NCI-H2107 treated with DMSO at 0.1 percent for 48 hours (cell line): ENCODE measurements around the gene ZNF136.

Experiments
- DNase-seq: peaks from one replicate; lab custom pipeline; 2025; ENCODE audit not compliant: unreplicated experiment; lab: John Stamatoyannopoulos, UW

ZNF136 gene

GRCh38 chr19:12187625-12188024 is 24.7 kb downstream of the ZNF136 start:
- no peak for DNase-seq

DNA sequence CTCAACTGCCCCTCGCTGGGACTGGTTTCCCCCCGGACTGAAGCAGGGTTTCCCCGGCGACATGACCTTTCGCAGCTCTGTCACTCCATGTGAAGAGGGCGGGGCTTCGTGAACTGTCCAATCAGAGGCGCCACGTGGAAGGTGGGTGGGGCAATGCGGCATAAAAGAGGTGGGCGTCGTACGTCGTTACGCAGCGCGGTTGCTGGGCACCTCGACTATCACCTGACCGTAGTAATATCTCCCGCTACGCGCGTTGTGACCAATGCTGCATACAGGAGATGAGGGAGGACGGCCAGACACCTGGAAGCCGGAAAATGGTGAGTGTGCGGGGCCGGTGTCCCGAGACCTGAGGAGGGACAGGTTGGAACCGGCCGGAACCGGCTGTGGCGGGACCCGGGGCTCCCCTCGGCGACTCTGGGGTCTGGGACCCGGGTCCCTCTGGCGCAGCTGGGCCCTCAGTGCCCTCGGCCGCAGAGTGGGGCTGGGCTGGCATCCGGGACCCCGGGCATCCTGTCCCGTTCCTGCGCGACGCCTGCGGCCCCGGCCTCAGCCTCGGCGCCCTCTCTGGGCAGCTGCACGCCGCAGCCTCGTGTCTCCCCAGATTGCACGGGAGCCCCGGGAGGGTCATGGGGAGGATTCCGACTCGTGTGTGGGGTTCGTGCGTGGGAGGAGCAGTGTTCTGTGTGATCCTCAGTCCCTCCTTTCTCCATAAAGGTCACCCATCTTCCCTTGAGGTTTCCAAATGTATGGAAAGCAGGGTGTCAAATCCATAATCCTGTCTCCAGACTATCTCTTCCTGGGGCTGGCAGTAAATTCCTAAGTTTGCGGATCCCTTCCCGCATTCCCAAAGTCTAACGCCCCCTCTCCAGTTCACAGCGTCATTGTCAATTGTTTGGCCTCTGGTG is 32.2 kb downstream of the ZNF136 start:
- no peak for DNase-seq

DNA sequence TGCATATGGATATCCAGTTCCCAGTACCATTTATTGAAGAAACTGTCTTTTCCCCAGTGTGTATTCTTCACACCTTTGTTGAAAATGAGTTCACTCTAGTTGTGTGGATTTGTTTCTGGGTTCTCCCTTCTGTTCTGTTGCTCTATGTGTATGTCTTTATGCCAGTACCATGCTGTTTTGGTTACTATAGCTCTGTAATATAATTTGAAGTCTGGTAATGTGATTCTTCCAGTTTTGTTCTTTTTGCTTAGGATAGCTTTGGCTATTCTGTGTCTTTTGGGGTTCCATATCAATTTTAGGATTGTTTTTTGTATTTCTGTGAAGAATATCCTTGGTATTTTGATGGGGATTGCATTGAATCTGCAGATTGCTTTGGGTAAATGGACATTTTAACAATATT is 35.2 kb downstream of the ZNF136 start:
- DNase-seq, result no peak

DNA sequence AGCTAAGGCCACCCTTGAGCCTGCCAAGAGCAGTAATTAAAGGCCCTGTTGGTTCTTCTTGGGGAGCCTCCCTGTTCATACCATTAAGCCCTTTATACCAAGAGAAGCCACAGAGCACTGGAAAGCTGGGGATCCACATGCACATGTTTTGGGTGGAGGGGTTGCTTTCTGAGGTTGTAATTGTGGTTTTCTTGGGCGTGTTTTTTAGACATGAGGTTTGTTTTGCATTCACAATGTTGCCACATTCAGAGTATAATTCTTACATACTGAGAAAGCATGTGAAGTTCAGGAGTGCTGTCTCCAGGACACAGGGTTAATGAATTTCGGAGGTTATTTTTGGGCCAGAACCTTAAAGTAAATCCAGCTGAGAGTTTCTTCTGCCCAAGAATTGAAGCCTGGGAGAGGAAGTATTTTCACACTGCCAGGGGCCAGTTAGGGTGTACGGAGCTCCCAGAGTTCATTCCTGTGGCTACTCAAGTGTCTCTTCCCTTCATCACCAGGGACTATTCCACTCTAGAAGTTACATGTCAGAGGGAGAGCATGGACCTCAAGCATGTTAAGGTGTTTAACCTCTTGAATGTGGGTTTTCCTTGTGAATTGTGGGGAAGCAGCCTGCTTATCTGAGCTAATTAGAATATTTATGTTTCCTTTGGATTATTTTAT is 37.0 kb downstream of the ZNF136 start:
- DNase-seq, result no peak

GRCh38 chr19:12202250-12202649 is 39.4 kb downstream of the ZNF136 start:
- no peak for DNase-seq

- DNase-seq, result no peak
These were observed 42.4 kb downstream of the ZNF136 start for GRCh38 chr19:12205296-12205695.

- no peak for DNase-seq
These were observed 45.3 kb downstream of the ZNF136 start for GRCh38 chr19:12208221-12208620.

DNA sequence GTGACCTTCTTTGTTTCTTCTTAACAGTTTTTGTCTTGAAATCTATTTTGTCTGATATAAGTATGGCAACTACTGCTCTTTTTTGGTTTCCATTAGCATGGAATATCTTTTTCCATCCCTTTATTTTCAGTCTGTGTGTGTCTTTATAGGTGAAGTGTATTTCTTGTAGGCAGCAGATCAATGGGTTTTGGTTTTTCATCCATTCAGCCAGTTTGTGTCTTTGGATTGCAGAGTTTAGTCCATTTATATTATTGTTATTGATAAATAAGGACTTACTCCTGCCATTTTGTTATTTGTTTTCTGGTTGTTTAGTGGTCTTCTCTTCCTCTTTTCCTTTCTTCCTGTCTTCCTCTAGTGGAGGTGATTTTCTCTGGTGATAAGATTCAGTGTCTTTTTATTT is 54.4 kb downstream of the ZNF136 start:
- DNase-seq, result no peak

DNA sequence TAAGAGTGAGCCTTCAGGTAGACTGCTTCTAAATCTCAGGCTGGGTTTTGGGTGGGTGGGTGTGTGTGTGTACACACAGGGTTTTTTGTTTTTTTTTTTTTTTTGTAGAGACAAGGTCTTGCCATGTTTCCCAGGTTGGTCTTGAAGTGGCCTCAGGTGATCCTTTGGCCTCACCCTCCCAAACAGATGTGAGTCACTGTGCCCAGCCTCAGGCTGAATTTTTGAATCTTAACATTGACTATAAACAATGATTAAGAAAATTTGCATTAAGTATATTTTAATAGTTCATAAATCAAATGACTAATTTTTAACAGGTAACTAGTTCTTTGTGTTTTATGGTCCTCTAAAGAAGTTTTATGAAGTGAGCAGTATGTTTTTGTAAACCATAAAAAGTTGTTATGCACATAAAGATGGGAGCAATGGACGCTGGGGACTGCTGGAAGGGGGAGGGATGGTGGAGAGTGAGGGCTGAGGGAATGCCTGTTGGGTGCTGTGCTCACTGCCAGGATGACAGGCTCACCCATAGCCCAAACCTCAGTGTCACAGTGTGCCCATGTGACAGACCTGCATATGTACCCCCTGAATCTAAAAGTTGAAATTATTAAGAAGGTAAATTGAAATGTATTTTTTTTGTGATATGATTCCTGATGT is 60.2 kb downstream of the ZNF136 start:
- no peak for DNase-seq

- DNase-seq, result no peak
These were observed 61.8 kb downstream of the ZNF136 start for GRCh38 chr19:12224676-12225075.

- no peak for DNase-seq
These were observed 67.1 kb downstream of the ZNF136 start for GRCh38 chr19:12229990-12230389.

DNA sequence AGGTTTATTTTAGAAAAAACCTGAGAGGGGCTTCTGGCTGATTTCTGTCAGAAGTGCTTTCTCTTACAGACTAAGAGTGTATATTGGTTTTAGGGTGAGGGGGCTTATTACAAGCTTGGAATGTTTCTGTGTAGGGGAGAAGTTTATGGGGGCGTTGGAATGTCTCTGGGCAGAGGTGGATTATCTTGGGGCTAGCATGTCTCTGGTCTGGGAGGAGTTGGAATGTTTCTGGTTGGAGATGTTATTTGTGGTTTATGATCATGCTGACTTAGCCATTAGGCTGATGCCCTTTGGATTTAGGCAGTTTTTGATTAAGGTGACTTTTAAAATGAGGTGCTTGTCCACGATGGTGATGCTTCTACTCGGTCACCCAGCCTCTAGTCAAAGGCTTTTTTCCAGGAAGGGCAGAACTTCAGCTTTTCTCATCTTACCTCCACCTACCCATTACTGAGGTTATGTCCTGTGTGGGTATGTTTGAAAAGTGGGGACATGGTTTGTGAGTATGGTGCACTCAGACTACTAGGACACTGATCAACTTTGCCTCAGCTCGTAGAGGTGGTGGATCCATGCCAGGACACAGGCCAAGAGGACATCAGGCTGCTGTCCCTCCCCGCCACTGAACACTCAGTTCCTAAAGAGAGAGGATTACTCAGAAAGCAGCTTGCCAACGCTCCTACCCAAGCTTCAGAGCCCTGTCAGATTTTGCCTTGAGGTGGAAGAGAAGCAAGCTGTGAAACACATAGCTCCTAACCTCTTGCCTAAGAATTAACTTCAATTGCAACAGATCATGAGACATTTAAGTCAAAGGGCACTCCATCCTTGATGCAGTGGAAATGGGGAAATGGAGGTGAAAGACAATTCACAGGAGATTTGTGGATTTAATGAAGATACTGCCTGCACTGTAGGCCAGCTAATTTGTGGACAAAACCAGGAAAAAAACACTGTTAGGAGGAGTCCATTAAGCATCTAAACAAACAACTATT is 68.1 kb downstream of the ZNF136 start:
- DNase-seq, result no peak

GRCh38 chr19:12232961-12233360 is 70.1 kb downstream of the ZNF136 start:
- no peak for DNase-seq

GRCh38 chr19:12237143-12237839 is 74.4 kb downstream of the ZNF136 start:
- DNase-seq, result no peak
